PC-3 (cell line): ENCODE results near the gene XPC. TPM values are rescaled to one million over a fixed set of nuclear protein-coding genes. Genes with fewer than 3 reads are reported as not detected.
A peak's percentile ranks its signal among the peaks of the same experiment; 100 is the strongest.

Source experiments
- ATAC-seq: fragments of 200-7000 bp; cut with Tn5 transposase; 2 replicates; pipeline ENCODE4 v1.9.1; 2020; ENCODE audit warnings: mild to moderate bottlenecking, moderate library complexity
- BruUV-seq: library from RNA; stranded (reverse); fragments of 400-500 nt; replicated peaks from 2 replicates; lab custom pipeline; 2021; lab: Mats Ljungman, UMichigan
- CTCF ChIA-PET: fragments of 300-600 bp; sonication (Branson Sonifier 250); formaldehyde crosslinking; loops from one replicate; lab custom pipeline; 2022; ENCODE audit warnings: antibody characterized with exemption; lab: Charles Lee
- POLR2A ChIA-PET: fragments of 300-600 bp; sonication (Branson Sonifier 250); formaldehyde crosslinking; loops from one replicate; lab custom pipeline; 2022; ENCODE audit warnings: antibody characterized with exemption; ENCODE audit not compliant: unreplicated experiment; lab: Charles Lee
- DNase-seq: peaks from one replicate; pipeline ENCODE4 v3.0.0-alpha.2; 2015
- H2AFZ ChIP-seq: fragments of 300-600 bp; sonication (generic); 2 replicates; pipeline ENCODE4 v1.6.0; 2016; ENCODE audit warnings: antibody characterized with exemption, low read length
- H3F3A ChIP-seq: fragments of 300-600 bp; sonication (generic); one replicate; pipeline ENCODE4 v1.6.0; 2017; ENCODE audit warnings: antibody characterized with exemption, low read length, control low read depth, mild to moderate bottlenecking; ENCODE audit not compliant: unreplicated experiment
- H3K27ac ChIP-seq: fragments of 300-600 bp; sonication (generic); 2 replicates; pipeline ENCODE4 v1.5.1; 2016; ENCODE audit warnings: mild to moderate bottlenecking, low read length
- H3K27me3 ChIP-seq: fragments of 300-600 bp; sonication (generic); 2 replicates; pipeline ENCODE4 v1.6.1; 2016; ENCODE audit warnings: low read length, mixed read lengths
- H3K36me3 ChIP-seq: fragments of 300-600 bp; sonication (generic); 2 replicates; pipeline ENCODE4 v1.6.1; 2016; ENCODE audit warnings: low read depth, mixed run types, low read length, mixed read lengths
- H3K4me1 ChIP-seq: fragments of 300-600 bp; sonication (generic); 2 replicates; pipeline ENCODE4 v1.5.1; 2016; ENCODE audit warnings: low read length; ENCODE audit not compliant: insufficient read depth
- H3K4me2 ChIP-seq: fragments of 300-600 bp; sonication (generic); 2 replicates; pipeline ENCODE4 v1.6.0; 2016; ENCODE audit warnings: low read length
- H3K4me3 ChIP-seq: fragments of 300-600 bp; sonication (generic); 2 replicates; pipeline ENCODE4 v1.5.1; 2016; ENCODE audit warnings: mild to moderate bottlenecking, low read length, mixed read lengths
- H3K79me2 ChIP-seq: fragments of 300-600 bp; sonication (generic); 2 replicates; pipeline ENCODE4 v1.6.1; 2017; ENCODE audit warnings: low read length, mixed read lengths
- H3K9ac ChIP-seq: fragments of 300-600 bp; sonication (generic); 2 replicates; pipeline ENCODE4 v1.6.0; 2016; ENCODE audit warnings: mild to moderate bottlenecking, low read length
- H3K9me2 ChIP-seq: fragments of 300-600 bp; sonication (generic); replicated peaks from 2 replicates; pipeline ENCODE4 v1.6.1; 2016; ENCODE audit warnings: mixed run types, low read length, mixed read lengths
- H3K9me3 ChIP-seq: fragments of 300-600 bp; sonication (generic); 2 replicates; pipeline ENCODE4 v1.6.1; 2016; ENCODE audit warnings: low read length, mixed read lengths
- H4K20me1 ChIP-seq: fragments of 300-600 bp; sonication (generic); 2 replicates; pipeline ENCODE4 v1.6.1; 2016; ENCODE audit warnings: low read length, mixed read lengths
- CTCF ChIP-seq: fragments of 300-600 bp; sonication (generic); conservative IDR thresholded peaks from 2 replicates; pipeline ENCODE4 v1.5.1; 2017; ENCODE audit warnings: antibody characterized with exemption, low read depth, mild to moderate bottlenecking, low read length
- EZH2 ChIP-seq: fragments of 300-600 bp; sonication (generic); IDR thresholded peaks from one replicate; pipeline ENCODE4 v1.6.1; 2017; ENCODE audit warnings: antibody characterized with exemption, mild to moderate bottlenecking, low read length; ENCODE audit not compliant: unreplicated experiment
- EZH2phosphoT487 ChIP-seq: fragments of 300-600 bp; sonication (generic); IDR thresholded peaks from 2 replicates; pipeline ENCODE4 v1.6.1; 2018; ENCODE audit warnings: mild to moderate bottlenecking, antibody characterized with exemption, low read length, borderline replicate concordance
- intact Hi-C: fragments of 100-400 bp; cut with micrococcal nuclease; formaldehyde crosslinking; loops from 2 replicates; pipeline ENCODE4 v1.9.0; 2023
- total RNA-seq: library from RNA; depleted of rRNA; stranded (reverse); fragments of >200 nt; gene quantifications from 2 replicates; pipeline ENCODE4 v1.2.3, GENCODE V29; 2014

The XPC gene
- total RNA-seq, 1 experiment from 2014 or later: 24.3 TPM

GRCh38 chr3:14138109-14138877 is 40.1 kb downstream of the XPC start:
- Histone ChIP-seq H2AFZ (no peak overlapping the region), H3K79me2 (no peaks in the 10 kb centered on the region), H4K20me1 (no peaks in the 10 kb centered on the region), H3K9me3 (no peaks in the 10 kb centered on the region), H3K4me3 (no peak overlapping the region), H3K4me1 (peaks cover 26% of the 10 kb centered on the region), H3F3A (peaks cover 3% of the 10 kb centered on the region), H3K27ac (peak overlapping the region; percentile 88), H3K27me3 (no peaks in the 10 kb centered on the region), H3K36me3 (peaks cover 41% of the 10 kb centered on the region), H3K9me2 (no peaks in the 10 kb centered on the region), H3K9ac (no peak overlapping the region), H3K4me2 (no peak overlapping the region)
- ATAC-seq (no peak), DNase-seq (no peak)
- no peak for TF ChIP-seq EZH2phosphoT487
- TF ChIP-seq EZH2: no peak
- no peak for TF ChIP-seq CTCF
- POLR2A ChIA-PET: no interaction called here
- CTCF ChIA-PET: no interaction called here
- BruUV-seq: no TSS peak
- intact Hi-C loops: no loop called here

GRCh38 chr3:14137445-14137844 is 41.0 kb downstream of the XPC start:
- Histone ChIP-seq H3K4me3 (no peak overlapping the region), H3K79me2 (no peaks in the 10 kb centered on the region), H3F3A (no peaks in the 10 kb centered on the region), H3K4me2 (peak overlapping the region; percentile 41; the same call in 1 of the 2 replicates), H3K27me3 (no peaks in the 10 kb centered on the region), H2AFZ (no peak overlapping the region), H4K20me1 (no peaks in the 10 kb centered on the region), H3K9me2 (no peaks in the 10 kb centered on the region), H3K9ac (peak overlapping the region; percentile 54), H3K36me3 (peaks cover 50% of the 10 kb centered on the region), H3K27ac (peak overlapping the region; percentile 88), H3K9me3 (no peaks in the 10 kb centered on the region), H3K4me1 (peaks cover 21% of the 10 kb centered on the region)
- BruUV-seq: no TSS peak
- intact Hi-C loops: no loop called here
- DNase-seq (peak; percentile 68), ATAC-seq (peak; percentile 33)
- ChIA-PET CTCF (interaction anchor here (0.6 kb wide), 1 partner anchor 17 kb away, joined by 3 read pairs; no protein-coding TSS in a partner anchor), POLR2A (interaction anchor here (1.1 kb wide), 1 partner anchor 13 kb away, joined by 5 read pairs; the partner anchor contains the start of genes CHCHD4 and TMEM43)
- TF ChIP-seq EZH2: no peak
- TF ChIP-seq CTCF: no peak

- no peaks in the 10 kb centered on the region for H3K79me2 ChIP-seq
- no peak overlapping the region for H3K4me3 ChIP-seq
- no peaks in the 10 kb centered on the region for H3K27me3 ChIP-seq
- H3K4me2 ChIP-seq: peak overlapping the region; percentile 41
- H3K9me3 ChIP-seq: no peaks in the 10 kb centered on the region
- H3K4me1 ChIP-seq: peaks cover 21% of the 10 kb centered on the region
- CTCF ChIA-PET: interaction anchor here (0.6 kb wide), 1 partner anchor 17 kb away, joined by 3 read pairs; no protein-coding TSS in a partner anchor
- H3K36me3 ChIP-seq: peaks cover 51% of the 10 kb centered on the region
- no peak overlapping the region for H2AFZ ChIP-seq
- TF ChIP-seq EZH2 (no peak), EZH2phosphoT487 (no peak), CTCF (no peak)
- ATAC-seq (peak; percentile 77), DNase-seq (peak; percentile 85)
- no peaks in the 10 kb centered on the region for H3K9me2 ChIP-seq
- BruUV-seq: no TSS peak
- H3K27ac ChIP-seq: peak overlapping the region; percentile 88
- H3K9ac ChIP-seq: peak overlapping the region; percentile 54
- no peaks in the 10 kb centered on the region for H3F3A ChIP-seq
- intact Hi-C loops: no loop called here
- POLR2A ChIA-PET: interaction anchor here (0.5 to 1.1 kb wide), 2 partner anchors 12 to 42 kb away, joined by 3 to 5 read pairs; partner anchors contain the start of genes CHCHD4, LSM3, TMEM43 and XPC
- no peaks in the 10 kb centered on the region for H4K20me1 ChIP-seq
Measured at GRCh38 chr3:14137004-14137403, 41.4 kb downstream of the XPC start.
